ENCODE data around the gene NOS1AP.

DNA sequence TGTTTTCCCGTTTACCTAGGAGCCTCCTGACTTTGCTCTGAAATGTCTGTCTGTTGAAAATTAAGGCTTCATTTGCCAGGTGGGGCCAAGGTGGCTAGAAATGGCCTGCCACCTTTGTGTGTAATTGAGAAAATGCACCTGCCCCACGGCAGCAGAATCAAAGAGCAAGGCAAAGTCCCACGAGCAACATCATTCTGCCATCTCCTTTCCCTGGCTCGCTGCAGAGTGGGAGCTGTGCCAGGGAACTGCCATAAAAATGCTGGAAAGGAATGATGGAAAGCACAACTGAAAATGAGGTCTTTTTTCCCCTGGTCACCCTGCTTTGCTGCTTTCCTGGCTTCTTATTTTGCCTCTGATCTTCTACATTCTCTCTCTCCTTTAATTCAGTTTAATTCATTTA, 40.3 kb upstream of the NOS1AP start:
- TF ChIP-seq ELF4 (IDR thresholded peaks at IDR 0.05) = no peak
- no peak for TF ChIP-seq ZNF384 (IDR thresholded peaks at IDR 0.05)
- no peak for TF ChIP-seq SP1 (IDR thresholded peaks at IDR 0.05)
- TF ChIP-seq TARDBP (IDR thresholded peaks at IDR 0.05) = no peak
- TF ChIP-seq, protein P1, sequence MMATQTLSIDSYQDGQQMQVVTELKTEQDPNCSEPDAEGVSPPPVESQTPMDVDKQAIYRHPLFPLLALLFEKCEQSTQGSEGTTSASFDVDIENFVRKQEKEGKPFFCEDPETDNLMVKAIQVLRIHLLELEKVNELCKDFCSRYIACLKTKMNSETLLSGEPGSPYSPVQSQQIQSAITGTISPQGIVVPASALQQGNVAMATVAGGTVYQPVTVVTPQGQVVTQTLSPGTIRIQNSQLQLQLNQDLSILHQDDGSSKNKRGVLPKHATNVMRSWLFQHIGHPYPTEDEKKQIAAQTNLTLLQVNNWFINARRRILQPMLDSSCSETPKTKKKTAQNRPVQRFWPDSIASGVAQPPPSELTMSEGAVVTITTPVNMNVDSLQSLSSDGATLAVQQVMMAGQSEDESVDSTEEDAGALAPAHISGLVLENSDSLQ (IDR thresholded peaks at IDR 0.05) = no peak
- no peak for TF ChIP-seq FOXM1 (IDR thresholded peaks at IDR 0.05; ENCODE audit: borderline replicate concordance)
- no peak for TF ChIP-seq FOXA1 (IDR thresholded peaks at IDR 0.05)
- no peak for TF ChIP-seq SUZ12 (IDR thresholded peaks at IDR 0.05)
- no peak for TF ChIP-seq BHLHE40 (IDR thresholded peaks at IDR 0.05; ENCODE audit: borderline replicate concordance)
- TF ChIP-seq ARNT (IDR thresholded peaks at IDR 0.05) = no peak
- no peak for TF ChIP-seq LEF1 (IDR thresholded peaks at IDR 0.05; ENCODE audit: borderline replicate concordance)
- no peak for TF ChIP-seq NFRKB (IDR thresholded peaks at IDR 0.05)
- TF ChIP-seq HDGF (IDR thresholded peaks at IDR 0.05; ENCODE audit: borderline replicate concordance) = no peak
